Suprapubic skin (tissue), 3 donors: ENCODE measurements around the gene GRID1.

Experiments used
- CTCF ChIP-seq, 2 donors: fragments of 200-600 bp in 1 of 2; fragments of 450-650 bp in 1 of 2; sonication (generic) in 1 of 2; IDR thresholded peaks; one replicate each; pipeline ENCODE4 v1.5.1; 2016 to 2019; ENCODE audit warnings: antibody characterized with exemption in 2 of 2, mild to moderate bottlenecking in 1 of 2, moderate library complexity in 1 of 2
- POLR2A ChIP-seq, 2 donors: fragments of 450-650 bp; IDR thresholded peaks; one replicate each; pipeline ENCODE4 v1.6.1; 2017; ENCODE audit warnings: antibody characterized with exemption in 2 of 2, mild to moderate bottlenecking in 2 of 2, moderate library complexity in 2 of 2

DNA sequence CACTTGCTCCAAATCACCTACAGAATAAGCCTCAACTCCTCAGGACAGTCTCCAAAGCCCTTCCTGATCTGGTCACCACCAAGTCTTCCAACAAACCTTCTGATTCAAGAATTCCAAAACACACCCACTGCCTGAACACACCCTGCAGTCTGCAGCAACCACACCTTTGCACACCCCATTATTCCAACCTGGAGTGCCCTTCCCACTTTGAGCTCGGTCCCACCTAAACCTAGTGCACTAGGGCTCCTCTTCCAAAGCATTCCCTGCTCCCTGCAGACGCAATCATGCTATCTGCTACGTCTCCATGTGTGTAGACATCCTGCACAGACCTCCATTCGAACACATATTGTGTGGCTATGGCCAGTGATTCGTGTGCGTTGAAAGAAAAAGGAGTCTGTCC lies 289.3 kb downstream of the GRID1 start:
- TF ChIP-seq CTCF (IDR thresholded peaks at IDR 0.05) (no peak), POLR2A (IDR thresholded peaks at IDR 0.05) (no peak)
